Neural progenitor cell (in vitro differentiated cells): ENCODE results near the gene CDH13.

ENCODE experiments used
- CTCF ChIP-seq: fragments of 200-600 bp; sonication (generic); IDR thresholded peaks from 2 replicates; pipeline ENCODE4 v1.5.1; 2017; ENCODE audit warnings: antibody characterized with exemption, mild to moderate bottlenecking
- EZH2 ChIP-seq: fragments of 200-600 bp; sonication (generic); IDR thresholded peaks from 2 replicates; pipeline ENCODE4 v1.6.1; 2017; ENCODE audit warnings: antibody characterized with exemption, mild to moderate bottlenecking, moderate library complexity
- EZH2phosphoT487 ChIP-seq: fragments of 200-600 bp; sonication (generic); IDR thresholded peaks from 2 replicates; pipeline ENCODE4 v1.6.1; 2017; ENCODE audit warnings: antibody characterized with exemption

GRCh38 chr16:82587289-82587688 lies 39.5 kb upstream of the CDH13 start:
- TF ChIP-seq EZH2 (no peak), CTCF (no peak), EZH2phosphoT487 (no peak)
